ENCODE measurements around the gene COX19.
"Not testable (repeated sequence)": the region's sequence is repeated elsewhere in the genome, so short reads cannot be mapped to it uniquely, and the experiment has no call there.

The COX19 gene

GRCh38 chr7:1010226-1010625 is 34.9 kb upstream of the COX19 start:
- DNase-seq, result no peak

GRCh38 chr7:1009747-1010146 is 34.4 kb upstream of the COX19 start:
- no peak for DNase-seq

GRCh38 chr7:1008733-1009363 is 33.5 kb upstream of the COX19 start:
- no peak for DNase-seq

GRCh38 chr7:1007901-1008300 is 32.6 kb upstream of the COX19 start:
- no peak for DNase-seq

- DNase-seq, result no peak
Measured at GRCh38 chr7:1005303-1005702, 30.0 kb upstream of the COX19 start.

- DNase-seq, result no peak
Measured at GRCh38 chr7:1004018-1004852, 28.9 kb upstream of the COX19 start.

GRCh38 chr7:1002445-1002844 is 27.1 kb upstream of the COX19 start:
- not testable (repeated sequence) for DNase-seq

GRCh38 chr7:1002026-1002425 is 26.7 kb upstream of the COX19 start:
- not testable (repeated sequence) for DNase-seq

GRCh38 chr7:1001069-1001770 is 25.9 kb upstream of the COX19 start:
- DNase-seq, result not testable (repeated sequence)

GRCh38 chr7:999941-1000935 is 24.9 kb upstream of the COX19 start:
- DNase-seq, result no peak

GRCh38 chr7:999149-999879 is 24.0 kb upstream of the COX19 start:
- DNase-seq, result no peak

- no peak for DNase-seq
Measured at GRCh38 chr7:997404-998395, 22.4 kb upstream of the COX19 start.

- DNase-seq, result no peak
Measured at GRCh38 chr7:996079-996872, 20.9 kb upstream of the COX19 start.

- DNase-seq, result no peak
Measured at GRCh38 chr7:995571-995970, 20.2 kb upstream of the COX19 start.

- DNase-seq, result no peak
Measured at GRCh38 chr7:994592-995308, 19.4 kb upstream of the COX19 start.

- DNase-seq, result peak; percentile 95
Measured at GRCh38 chr7:992709-993607, 17.6 kb upstream of the COX19 start.

All from fibroblast of skin of scalp (primary cell).